ENCODE measurements around the gene GARIN5A.

- TF ChIP-seq, protein P1, sequence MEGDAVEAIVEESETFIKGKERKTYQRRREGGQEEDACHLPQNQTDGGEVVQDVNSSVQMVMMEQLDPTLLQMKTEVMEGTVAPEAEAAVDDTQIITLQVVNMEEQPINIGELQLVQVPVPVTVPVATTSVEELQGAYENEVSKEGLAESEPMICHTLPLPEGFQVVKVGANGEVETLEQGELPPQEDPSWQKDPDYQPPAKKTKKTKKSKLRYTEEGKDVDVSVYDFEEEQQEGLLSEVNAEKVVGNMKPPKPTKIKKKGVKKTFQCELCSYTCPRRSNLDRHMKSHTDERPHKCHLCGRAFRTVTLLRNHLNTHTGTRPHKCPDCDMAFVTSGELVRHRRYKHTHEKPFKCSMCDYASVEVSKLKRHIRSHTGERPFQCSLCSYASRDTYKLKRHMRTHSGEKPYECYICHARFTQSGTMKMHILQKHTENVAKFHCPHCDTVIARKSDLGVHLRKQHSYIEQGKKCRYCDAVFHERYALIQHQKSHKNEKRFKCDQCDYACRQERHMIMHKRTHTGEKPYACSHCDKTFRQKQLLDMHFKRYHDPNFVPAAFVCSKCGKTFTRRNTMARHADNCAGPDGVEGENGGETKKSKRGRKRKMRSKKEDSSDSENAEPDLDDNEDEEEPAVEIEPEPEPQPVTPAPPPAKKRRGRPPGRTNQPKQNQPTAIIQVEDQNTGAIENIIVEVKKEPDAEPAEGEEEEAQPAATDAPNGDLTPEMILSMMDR (conservative IDR thresholded peaks at IDR 0.05; ENCODE audit: low read depth in 2 of 2) = no peak
- no peak for TF ChIP-seq EZH2 (IDR thresholded peaks at IDR 0.05; ENCODE audit: low read depth, unreplicated experiment)
- no peak for TF ChIP-seq POLR2AphosphoS5 (IDR thresholded peaks at IDR 0.05; ENCODE audit: low read depth)
Measured at GRCh38 chr19:50516456-50516855, 39.8 kb upstream of the GARIN5A start.
